HCT116 (cell line): Measurements from ENCODE around the gene RSRC1. TPM values are rescaled to one million over a fixed set of nuclear protein-coding genes. Genes with fewer than 3 reads are reported as not detected.

ENCODE experiments used
- ATAC-seq: fragments of 200-7000 bp; cut with Tn5 transposase; 2 replicates; pipeline ENCODE4 v1.9.1; 2020; ENCODE audit warnings: mild to moderate bottlenecking, moderate library complexity
- BruUV-seq: library from RNA; stranded (reverse); fragments of 400-500 nt; replicated peaks from 2 replicates; lab custom pipeline; 2021; lab: Mats Ljungman, UMichigan
- CTCF ChIA-PET: fragments of 300-600 bp; sonication (Branson Sonifier 250); formaldehyde crosslinking; loops from one replicate; lab custom pipeline; 2021; ENCODE audit warnings: antibody characterized with exemption; lab: Charles Lee
- POLR2A ChIA-PET: fragments of 300-600, 350-600 bp; sonication (Branson Sonifier 250); formaldehyde crosslinking; loops from one replicate; lab custom pipeline; 2021; ENCODE audit warnings: antibody characterized with exemption; lab: Charles Lee
- RAD21 ChIA-PET, 2 experiments: fragments of 300-600 bp; sonication (Branson Sonifier 250); formaldehyde crosslinking; loops; one replicate each; lab custom pipeline; 2023; ENCODE audit warnings: low total read pairs in 2 of 2; ENCODE audit not compliant: uncharacterized antibody in 2 of 2, unreplicated experiment in 2 of 2, low non-redundant PET in 1 of 2; lab: Charles Lee
- DNase-seq: peaks from one replicate; pipeline ENCODE4 v3.0.0-alpha.2; 2010; ENCODE audit warnings: low read depth, low spot score
- H2AFZ ChIP-seq: fragments of 200-600 bp; shearing (Covaris generic), sonication (generic); 2 replicates; pipeline ENCODE4 v1.6.1; 2017; ENCODE audit warnings: low read depth, mixed run types, mixed read lengths, antibody characterized with exemption, low read length; ENCODE audit not compliant: poor library complexity, severe bottlenecking
- H3K27ac ChIP-seq: 2 replicates; pipeline ENCODE4 v1.5.1; 2012; ENCODE audit warnings: low read depth, low read length
- H3K27me3 ChIP-seq: fragments of 200-600 bp; sonication (generic); 2 replicates; pipeline ENCODE4 v1.6.1; 2016; ENCODE audit warnings: mixed run types, low read length, mixed read lengths; ENCODE audit not compliant: insufficient read depth
- H3K36me3 ChIP-seq, 2 experiments: fragments of 200-500 bp in 1 of 2; fragments of 200-600 bp in 1 of 2; sonication (Bioruptor generic) in 1 of 2; sonication (generic) in 1 of 2; 2 replicates each; pipeline versions ENCODE4 v1.5.1 to v1.6.1; 2014 to 2016; ENCODE audit warnings: low read length in 2 of 2, inconsistent platforms in 1 of 2, mixed read lengths in 1 of 2, mixed run types in 1 of 2; ENCODE audit not compliant: insufficient read depth in 2 of 2, control insufficient read depth in 1 of 2
- H3K4me1 ChIP-seq, 2 experiments: fragments of 200-600 bp in 1 of 2; sonication (generic) in 1 of 2; 2 replicates each; pipeline versions ENCODE4 v1.5.1 to v1.6.1; 2012 to 2017; ENCODE audit warnings: low read length in 2 of 2, inconsistent platforms in 1 of 2, mild to moderate bottlenecking in 1 of 2, mixed read lengths in 1 of 2, mixed run types in 1 of 2, moderate library complexity in 1 of 2; ENCODE audit not compliant: insufficient read depth in 2 of 2, control insufficient read depth in 1 of 2
- H3K4me2 ChIP-seq: fragments of 200-600 bp; sonication (generic); 2 replicates; pipeline ENCODE4 v1.6.1; 2017; ENCODE audit warnings: mixed run types, low read length, mixed read lengths
- H3K4me3 ChIP-seq, 2 experiments: fragments of 200-600 bp in 1 of 2; sonication (generic) in 1 of 2; replicated peaks in 1 of 2; 2 replicates each; pipeline ENCODE4 v1.5.1; 2011 to 2016; ENCODE audit warnings: low read length in 2 of 2, control low read depth in 1 of 2, low read depth in 1 of 2, mild to moderate bottlenecking in 1 of 2, mixed read lengths in 1 of 2, mixed run types in 1 of 2
- H3K79me2 ChIP-seq: fragments of 200-600 bp; sonication (generic); 2 replicates; pipeline ENCODE4 v1.6.1; 2017; ENCODE audit warnings: mild to moderate bottlenecking, mixed run types, low read length, moderate library complexity, mixed read lengths; ENCODE audit not compliant: insufficient read depth
- H3K9ac ChIP-seq: fragments of 200-600 bp; sonication (generic); 2 replicates; pipeline ENCODE4 v1.6.1; 2016; ENCODE audit warnings: low read length, mixed read lengths
- H3K9me2 ChIP-seq: fragments of 200-600 bp; sonication (generic), shearing (Covaris generic); 2 replicates; pipeline ENCODE4 v1.6.1; 2017; ENCODE audit warnings: mixed run types, mild to moderate bottlenecking, moderate library complexity; ENCODE audit not compliant: insufficient read depth
- H3K9me3 ChIP-seq, 2 experiments: fragments of 200-500 bp in 1 of 2; fragments of 200-600 bp in 1 of 2; sonication (Bioruptor generic) in 1 of 2; sonication (generic) in 1 of 2; 2 replicates each; pipeline ENCODE4 v1.6.1; 2014 to 2017; ENCODE audit warnings: low read length in 2 of 2, mixed read lengths in 2 of 2, inconsistent platforms in 1 of 2, low read depth in 1 of 2, mild to moderate bottlenecking in 1 of 2, mixed run types in 1 of 2, moderate library complexity in 1 of 2; ENCODE audit not compliant: control insufficient read depth in 1 of 2, insufficient read depth in 1 of 2
- H4K20me1 ChIP-seq: fragments of 200-600 bp; sonication (generic), shearing (Covaris generic); 2 replicates; pipeline ENCODE4 v1.6.1; 2017; ENCODE audit warnings: mixed run types, mild to moderate bottlenecking, moderate library complexity; ENCODE audit not compliant: insufficient read depth
- CBX3 ChIP-seq: IDR thresholded peaks from 2 replicates; pipeline ENCODE4 v1.6.1; 2012; ENCODE audit warnings: low read depth
- CEBPB ChIP-seq: IDR thresholded peaks from 2 replicates; pipeline ENCODE4 v1.6.1; 2012; ENCODE audit warnings: low read depth
- EGR1 ChIP-seq: IDR thresholded peaks from 2 replicates; pipeline ENCODE4 v1.6.1; 2012; ENCODE audit warnings: low read depth
- EZH2 ChIP-seq: fragments of 200-600 bp; sonication (generic); IDR thresholded peaks from 2 replicates; pipeline ENCODE4 v1.6.1; 2017; ENCODE audit warnings: antibody characterized with exemption, mixed run types
- EZH2phosphoT487 ChIP-seq: fragments of 200-600 bp; IDR thresholded peaks from 2 replicates; pipeline ENCODE4 v1.6.1; 2018; ENCODE audit warnings: antibody characterized with exemption, borderline replicate concordance
- FOSL1 ChIP-seq: IDR thresholded peaks from 2 replicates; pipeline ENCODE4 v1.6.1; 2012; ENCODE audit warnings: low read depth
- JUND ChIP-seq: IDR thresholded peaks from 2 replicates; pipeline ENCODE4 v1.6.1; 2012
- POLR2A ChIP-seq: IDR thresholded peaks from 2 replicates; pipeline ENCODE4 v1.7.0; 2011; ENCODE audit warnings: borderline replicate concordance; ENCODE audit not compliant: insufficient read depth, insufficient read length; ENCODE audit errors: extremely low read depth
- POLR2AphosphoS5 ChIP-seq: IDR thresholded peaks from 2 replicates; pipeline ENCODE4 v1.6.1; 2011; ENCODE audit warnings: mild to moderate bottlenecking, low read depth, low read length, moderate library complexity
- SIN3A ChIP-seq: IDR thresholded peaks from 2 replicates; pipeline ENCODE4 v1.6.1; 2012; ENCODE audit warnings: low read depth
- SP1 ChIP-seq: IDR thresholded peaks from 2 replicates; pipeline ENCODE4 v1.6.1; 2012; ENCODE audit warnings: low read depth
- SRF ChIP-seq: IDR thresholded peaks from 2 replicates; pipeline ENCODE4 v1.6.1; 2012; ENCODE audit warnings: low read depth
- YY1 ChIP-seq: IDR thresholded peaks from 2 replicates; pipeline ENCODE4 v1.6.1; 2011; ENCODE audit warnings: low read length, low read depth, moderate library complexity, mild to moderate bottlenecking; ENCODE audit not compliant: insufficient replicate concordance; ENCODE audit errors: extremely low read depth
- ZFX ChIP-seq: fragments of 450-650 bp; IDR thresholded peaks from 2 replicates; pipeline ENCODE4 v1.6.1; 2017
- ZNF274 ChIP-seq: fragments of 200-500 bp; sonication (Bioruptor generic); IDR thresholded peaks from 2 replicates; pipeline ENCODE4 v1.6.1; 2014; ENCODE audit warnings: mild to moderate bottlenecking, low read depth, low read length, inconsistent platforms
- intact Hi-C: fragments of 100-400 bp; cut with micrococcal nuclease; formaldehyde crosslinking; loops from 2 replicates; pipeline ENCODE4 v1.10.0; 2022
- total RNA-seq: library from RNA; stranded (reverse); gene quantifications from one replicate; pipeline ENCODE4 v1.2.1, GENCODE V29; 2021; ENCODE audit not compliant: unreplicated experiment
- TF ChIP-seq, protein P1 (sequence below): IDR thresholded peaks from 2 replicates; pipeline ENCODE4 v1.6.1; 2011; ENCODE audit warnings: mild to moderate bottlenecking, low read length, moderate library complexity; ENCODE audit not compliant: insufficient replicate concordance; ENCODE audit errors: extremely low read depth
- TF ChIP-seq, protein P2 (sequence below): IDR thresholded peaks from 2 replicates; pipeline ENCODE4 v1.6.1; 2012
- TF ChIP-seq, protein P3 (sequence below): IDR thresholded peaks from 2 replicates; pipeline ENCODE4 v1.6.1; 2012
- TF ChIP-seq, protein P4 (sequence below), 3 experiments: fragments of 200-600 bp in 1 of 3; sonication (generic) in 1 of 3; IDR thresholded peaks in 2 of 3; conservative IDR thresholded peaks in 1 of 3; 2 replicates each; pipeline ENCODE4 v1.5.1; 2012 to 2017; ENCODE audit warnings: low read depth in 2 of 3, low read length in 2 of 3, antibody characterized with exemption in 1 of 3, borderline replicate concordance in 1 of 3, control low read depth in 1 of 3, mild to moderate bottlenecking in 1 of 3, mixed read lengths in 1 of 3, mixed run types in 1 of 3, moderate library complexity in 1 of 3; ENCODE audit not compliant: insufficient read depth in 1 of 3
- TF ChIP-seq, protein P5 (sequence below): IDR thresholded peaks from 2 replicates; pipeline ENCODE4 v1.6.1; 2012; ENCODE audit warnings: low read depth

Gene RSRC1
- total RNA-seq, 1 experiment from 2014 or later, result 37.1 TPM

DNA sequence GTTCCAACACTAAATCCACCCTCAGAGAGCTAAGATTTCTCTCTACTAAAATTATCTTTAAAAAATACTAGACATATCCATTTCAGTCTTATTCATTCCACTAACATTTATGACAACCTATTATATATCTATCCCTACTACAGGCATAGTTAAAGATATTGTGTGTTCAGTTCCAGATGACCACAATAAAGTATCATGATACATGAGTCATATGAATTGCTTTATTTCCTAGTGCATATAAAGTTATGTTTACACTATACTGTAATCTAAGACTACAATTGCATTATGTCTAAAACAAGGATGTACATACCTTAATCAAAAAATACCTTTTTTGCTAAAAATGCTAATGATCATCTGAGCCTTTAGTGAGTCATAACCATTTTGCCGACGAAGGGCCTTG lies 23.1 kb upstream of the RSRC1 start:
- H3K4me2 ChIP-seq, result no peak overlapping the region
- H4K20me1 ChIP-seq, result no peaks in the 10 kb centered on the region
- H3K79me2 ChIP-seq, result no peaks in the 10 kb centered on the region
- H3K27me3 ChIP-seq, result no peaks in the 10 kb centered on the region
- ChIA-PET CTCF (no interaction called here), RAD21 (no interaction called here), POLR2A (no interaction called here)
- TF ChIP-seq, protein P1, sequence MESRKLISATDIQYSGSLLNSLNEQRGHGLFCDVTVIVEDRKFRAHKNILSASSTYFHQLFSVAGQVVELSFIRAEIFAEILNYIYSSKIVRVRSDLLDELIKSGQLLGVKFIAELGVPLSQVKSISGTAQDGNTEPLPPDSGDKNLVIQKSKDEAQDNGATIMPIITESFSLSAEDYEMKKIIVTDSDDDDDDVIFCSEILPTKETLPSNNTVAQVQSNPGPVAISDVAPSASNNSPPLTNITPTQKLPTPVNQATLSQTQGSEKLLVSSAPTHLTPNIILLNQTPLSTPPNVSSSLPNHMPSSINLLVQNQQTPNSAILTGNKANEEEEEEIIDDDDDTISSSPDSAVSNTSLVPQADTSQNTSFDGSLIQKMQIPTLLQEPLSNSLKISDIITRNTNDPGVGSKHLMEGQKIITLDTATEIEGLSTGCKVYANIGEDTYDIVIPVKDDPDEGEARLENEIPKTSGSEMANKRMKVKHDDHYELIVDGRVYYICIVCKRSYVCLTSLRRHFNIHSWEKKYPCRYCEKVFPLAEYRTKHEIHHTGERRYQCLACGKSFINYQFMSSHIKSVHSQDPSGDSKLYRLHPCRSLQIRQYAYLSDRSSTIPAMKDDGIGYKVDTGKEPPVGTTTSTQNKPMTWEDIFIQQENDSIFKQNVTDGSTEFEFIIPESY, result no peak
- no peak for TF ChIP-seq EZH2phosphoT487
- TF ChIP-seq SP1, result no peak
- TF ChIP-seq, protein P2, sequence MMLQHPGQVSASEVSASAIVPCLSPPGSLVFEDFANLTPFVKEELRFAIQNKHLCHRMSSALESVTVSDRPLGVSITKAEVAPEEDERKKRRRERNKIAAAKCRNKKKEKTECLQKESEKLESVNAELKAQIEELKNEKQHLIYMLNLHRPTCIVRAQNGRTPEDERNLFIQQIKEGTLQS, result no peak
- no peak for TF ChIP-seq EZH2
- no peak for TF ChIP-seq JUND
- TF ChIP-seq FOSL1, result no peak
- no peak for TF ChIP-seq POLR2A
- no peak for TF ChIP-seq ZFX
- TF ChIP-seq CBX3, result no peak
- no peak for TF ChIP-seq ZNF274
- TF ChIP-seq, protein P3, sequence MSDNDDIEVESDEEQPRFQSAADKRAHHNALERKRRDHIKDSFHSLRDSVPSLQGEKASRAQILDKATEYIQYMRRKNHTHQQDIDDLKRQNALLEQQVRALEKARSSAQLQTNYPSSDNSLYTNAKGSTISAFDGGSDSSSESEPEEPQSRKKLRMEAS, result no peak
- TF ChIP-seq CEBPB, result no peak
- TF ChIP-seq, protein P4, sequence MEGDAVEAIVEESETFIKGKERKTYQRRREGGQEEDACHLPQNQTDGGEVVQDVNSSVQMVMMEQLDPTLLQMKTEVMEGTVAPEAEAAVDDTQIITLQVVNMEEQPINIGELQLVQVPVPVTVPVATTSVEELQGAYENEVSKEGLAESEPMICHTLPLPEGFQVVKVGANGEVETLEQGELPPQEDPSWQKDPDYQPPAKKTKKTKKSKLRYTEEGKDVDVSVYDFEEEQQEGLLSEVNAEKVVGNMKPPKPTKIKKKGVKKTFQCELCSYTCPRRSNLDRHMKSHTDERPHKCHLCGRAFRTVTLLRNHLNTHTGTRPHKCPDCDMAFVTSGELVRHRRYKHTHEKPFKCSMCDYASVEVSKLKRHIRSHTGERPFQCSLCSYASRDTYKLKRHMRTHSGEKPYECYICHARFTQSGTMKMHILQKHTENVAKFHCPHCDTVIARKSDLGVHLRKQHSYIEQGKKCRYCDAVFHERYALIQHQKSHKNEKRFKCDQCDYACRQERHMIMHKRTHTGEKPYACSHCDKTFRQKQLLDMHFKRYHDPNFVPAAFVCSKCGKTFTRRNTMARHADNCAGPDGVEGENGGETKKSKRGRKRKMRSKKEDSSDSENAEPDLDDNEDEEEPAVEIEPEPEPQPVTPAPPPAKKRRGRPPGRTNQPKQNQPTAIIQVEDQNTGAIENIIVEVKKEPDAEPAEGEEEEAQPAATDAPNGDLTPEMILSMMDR (IDR thresholded peaks at IDR 0.05 in 2 of 3, conservative IDR thresholded peaks at IDR 0.05 in 1 of 3; ENCODE audit: borderline replicate concordance in 1 of 3, insufficient read depth in 1 of 3, low read depth in 2 of 3, low read length in 2 of 3), result no peak
- no peak for TF ChIP-seq SRF
- TF ChIP-seq SIN3A, result no peak
- TF ChIP-seq POLR2AphosphoS5, result no peak
- no peak for TF ChIP-seq EGR1
- no peak for TF ChIP-seq YY1
- TF ChIP-seq, protein P5, sequence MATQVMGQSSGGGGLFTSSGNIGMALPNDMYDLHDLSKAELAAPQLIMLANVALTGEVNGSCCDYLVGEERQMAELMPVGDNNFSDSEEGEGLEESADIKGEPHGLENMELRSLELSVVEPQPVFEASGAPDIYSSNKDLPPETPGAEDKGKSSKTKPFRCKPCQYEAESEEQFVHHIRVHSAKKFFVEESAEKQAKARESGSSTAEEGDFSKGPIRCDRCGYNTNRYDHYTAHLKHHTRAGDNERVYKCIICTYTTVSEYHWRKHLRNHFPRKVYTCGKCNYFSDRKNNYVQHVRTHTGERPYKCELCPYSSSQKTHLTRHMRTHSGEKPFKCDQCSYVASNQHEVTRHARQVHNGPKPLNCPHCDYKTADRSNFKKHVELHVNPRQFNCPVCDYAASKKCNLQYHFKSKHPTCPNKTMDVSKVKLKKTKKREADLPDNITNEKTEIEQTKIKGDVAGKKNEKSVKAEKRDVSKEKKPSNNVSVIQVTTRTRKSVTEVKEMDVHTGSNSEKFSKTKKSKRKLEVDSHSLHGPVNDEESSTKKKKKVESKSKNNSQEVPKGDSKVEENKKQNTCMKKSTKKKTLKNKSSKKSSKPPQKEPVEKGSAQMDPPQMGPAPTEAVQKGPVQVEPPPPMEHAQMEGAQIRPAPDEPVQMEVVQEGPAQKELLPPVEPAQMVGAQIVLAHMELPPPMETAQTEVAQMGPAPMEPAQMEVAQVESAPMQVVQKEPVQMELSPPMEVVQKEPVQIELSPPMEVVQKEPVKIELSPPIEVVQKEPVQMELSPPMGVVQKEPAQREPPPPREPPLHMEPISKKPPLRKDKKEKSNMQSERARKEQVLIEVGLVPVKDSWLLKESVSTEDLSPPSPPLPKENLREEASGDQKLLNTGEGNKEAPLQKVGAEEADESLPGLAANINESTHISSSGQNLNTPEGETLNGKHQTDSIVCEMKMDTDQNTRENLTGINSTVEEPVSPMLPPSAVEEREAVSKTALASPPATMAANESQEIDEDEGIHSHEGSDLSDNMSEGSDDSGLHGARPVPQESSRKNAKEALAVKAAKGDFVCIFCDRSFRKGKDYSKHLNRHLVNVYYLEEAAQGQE, result no peak
- no peak overlapping the region for H3K4me3 ChIP-seq
- BruUV-seq, result no TSS peak
- no peaks in the 10 kb centered on the region for H3K36me3 ChIP-seq
- H3K4me1 ChIP-seq, result no peaks in the 10 kb centered on the region
- DNase-seq, result no peak
- H3K27ac ChIP-seq, result no peak overlapping the region
- no peak for ATAC-seq
- H3K9ac ChIP-seq, result no peak overlapping the region
- no peaks in the 10 kb centered on the region for H3K9me3 ChIP-seq
- H3K9me2 ChIP-seq, result no peaks in the 10 kb centered on the region
- intact Hi-C loops, result no loop called here
- no peak overlapping the region for H2AFZ ChIP-seq
